ENCODE measurements around the gene PSMD1.
"Not testable (repeated sequence)": the region's sequence is repeated elsewhere in the genome, so short reads cannot be mapped to it uniquely, and the experiment has no call there.

The PSMD1 gene

DNA sequence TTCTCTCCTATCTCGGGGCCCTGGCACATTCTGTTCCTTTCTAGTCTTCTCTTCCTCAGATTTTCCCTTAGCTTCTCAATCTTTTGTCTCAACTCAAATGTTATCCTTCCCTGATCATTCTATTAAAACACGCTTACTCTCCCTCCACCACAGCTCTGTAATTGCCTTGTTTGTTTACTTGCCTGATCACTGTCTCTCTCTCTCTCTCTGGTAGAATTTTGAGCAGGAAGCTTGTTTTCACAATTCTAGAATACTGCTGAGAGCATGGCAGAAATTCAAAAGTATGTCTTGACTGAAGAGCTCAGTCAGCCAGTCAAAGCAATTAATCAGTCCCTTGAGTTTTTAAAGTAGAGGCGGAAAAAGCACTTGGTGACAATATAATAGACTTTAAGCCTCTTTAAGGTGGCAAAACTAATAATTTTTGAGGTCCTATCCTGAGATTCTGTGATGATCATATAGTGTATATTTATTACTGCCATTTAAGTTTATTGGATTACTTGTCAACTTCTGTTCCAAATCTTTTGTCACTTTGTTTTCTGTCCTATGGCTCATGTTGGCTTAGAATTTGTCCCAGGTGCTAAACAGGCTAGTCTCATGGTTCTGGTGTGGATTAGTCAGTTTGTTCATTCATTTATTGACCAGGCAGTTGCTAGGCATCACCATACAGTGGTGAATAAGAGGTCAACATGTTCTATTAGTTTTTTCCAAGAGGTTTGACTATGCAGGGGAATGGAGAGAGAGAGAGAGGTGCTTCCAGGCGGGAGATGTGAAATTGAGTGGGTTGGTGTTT, 2.3 kb downstream of the PSMD1 start:
- no peak for FAIRE-seq

DNA sequence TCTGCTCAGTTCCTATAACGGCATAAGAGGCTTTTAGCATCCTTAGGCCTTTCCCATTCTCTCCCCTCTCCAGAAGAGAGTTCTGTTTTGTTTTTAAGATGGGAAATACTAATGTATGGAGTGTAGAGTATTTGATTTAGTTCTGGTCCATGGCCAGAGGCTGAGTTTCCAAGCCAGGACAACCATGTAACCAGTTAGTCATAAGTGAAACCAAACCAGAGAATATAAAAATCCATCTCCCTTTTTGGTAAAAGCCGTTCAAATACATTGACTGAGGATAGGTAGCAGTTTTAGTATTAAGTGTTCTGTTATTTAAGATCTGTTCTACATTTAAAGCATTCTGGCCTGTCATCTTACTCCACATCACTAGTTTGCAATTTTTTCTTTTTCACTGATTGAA, 3.1 kb downstream of the PSMD1 start:
- no peak for FAIRE-seq

DNA sequence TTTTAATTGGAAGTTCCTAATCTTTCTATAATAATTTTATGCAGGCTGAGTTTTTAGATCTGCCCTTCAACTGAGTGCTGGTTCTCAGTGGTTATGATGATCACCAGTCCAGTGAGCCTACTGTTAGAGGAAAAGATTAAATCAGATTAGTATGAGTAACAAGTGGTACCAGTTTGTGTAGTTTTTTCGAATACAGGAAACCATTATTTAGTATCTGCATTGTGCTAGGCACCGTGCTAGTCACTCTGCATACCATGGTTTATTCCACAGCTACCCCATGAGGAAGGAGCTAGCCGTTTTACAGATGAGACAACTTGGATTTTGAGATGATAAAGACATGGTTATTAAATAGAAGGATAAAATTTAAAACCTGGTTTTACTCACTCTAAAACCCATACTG, 6.1 kb downstream of the PSMD1 start:
- FAIRE-seq, result no peak

DNA sequence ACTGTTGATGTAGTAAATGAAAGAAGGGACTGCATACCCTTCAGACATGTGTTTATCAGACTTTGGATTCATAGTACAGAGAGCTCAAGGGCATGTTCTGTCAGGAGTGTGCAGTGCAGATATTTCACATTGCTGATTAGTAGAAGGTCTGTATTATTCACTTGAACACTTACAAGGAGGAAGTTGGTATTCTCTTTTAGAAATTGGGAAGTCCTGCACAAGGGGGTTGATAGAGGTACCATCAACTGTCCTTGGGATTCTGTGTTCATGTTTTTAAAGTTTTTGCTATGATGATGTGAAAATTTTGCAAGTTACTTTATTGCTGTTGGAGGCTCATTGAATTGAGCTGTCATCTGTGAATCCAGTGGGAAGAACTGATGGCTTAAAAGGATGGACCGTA, 6.7 kb downstream of the PSMD1 start:
- FAIRE-seq, result no peak

DNA sequence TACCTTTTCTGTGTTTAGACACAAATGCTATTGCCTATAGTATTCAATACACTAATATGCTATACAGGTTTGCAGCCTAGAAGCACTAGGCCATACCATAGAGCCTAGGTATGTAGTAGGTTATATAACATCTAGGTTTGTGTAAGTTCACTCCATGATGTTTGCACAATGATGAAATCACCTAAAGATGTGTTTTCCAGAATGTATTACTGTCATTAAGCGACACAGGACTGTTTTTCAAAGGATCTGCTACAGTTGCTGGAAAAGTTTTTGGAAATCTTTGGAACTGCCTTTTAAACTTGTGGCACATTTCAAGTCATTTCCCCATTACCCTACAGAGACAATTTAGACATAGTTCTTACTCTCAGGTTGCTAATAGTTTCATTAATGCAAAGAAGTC, 9.3 kb downstream of the PSMD1 start:
- peak; percentile 30 for FAIRE-seq

DNA sequence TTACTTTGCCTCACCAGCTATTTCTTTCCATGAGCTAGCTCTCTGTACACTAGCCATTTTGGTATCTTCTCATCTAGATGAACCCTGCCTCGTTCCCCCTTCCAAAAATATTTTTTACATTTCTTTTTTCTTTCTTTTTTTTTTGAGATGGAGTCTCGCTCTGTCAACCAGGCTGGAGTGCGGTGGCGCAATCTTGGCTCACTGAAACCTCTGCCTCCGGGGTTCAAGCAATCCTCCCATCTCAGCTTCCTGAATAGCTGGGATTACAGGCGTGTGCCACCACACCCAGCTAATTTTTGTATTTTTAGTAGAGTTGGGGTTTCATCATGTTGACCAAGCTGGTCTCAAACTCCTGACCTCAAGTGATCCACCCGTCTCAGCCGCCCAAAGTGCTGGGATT, 10.9 kb downstream of the PSMD1 start:
- FAIRE-seq, result not testable (repeated sequence)

DNA sequence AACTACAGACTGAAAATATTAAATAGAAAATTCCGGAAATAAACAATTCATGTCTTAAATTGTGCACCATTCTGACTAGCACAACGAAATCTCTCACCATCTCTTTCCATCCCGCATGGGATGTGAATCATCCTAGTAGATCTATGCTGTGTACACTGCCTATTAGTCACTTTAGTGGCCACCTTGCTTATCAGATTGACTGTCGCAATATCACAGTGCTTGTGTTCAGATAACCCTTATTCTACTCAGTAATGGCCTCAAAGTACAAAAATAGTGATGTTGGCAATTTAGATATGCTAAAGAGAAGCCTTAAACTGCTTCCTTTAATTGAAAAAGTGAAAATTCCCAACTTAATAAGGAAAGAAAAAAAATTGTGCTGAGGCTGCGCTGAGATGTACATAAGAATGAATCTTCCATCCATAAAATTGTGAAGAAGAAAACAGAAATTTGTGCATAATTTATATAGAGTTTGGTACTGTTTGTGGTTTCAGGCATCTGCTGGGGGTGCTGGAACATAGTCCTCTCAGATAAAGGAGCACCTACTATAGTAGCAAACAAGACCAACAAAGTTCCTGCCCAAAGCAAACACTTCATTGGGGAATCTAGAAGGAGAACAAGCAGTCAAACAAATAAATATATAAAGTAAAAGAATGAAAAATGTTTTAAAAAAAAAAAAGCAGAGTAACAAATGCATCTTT, 12.0 kb downstream of the PSMD1 start:
- no peak for FAIRE-seq

DNA sequence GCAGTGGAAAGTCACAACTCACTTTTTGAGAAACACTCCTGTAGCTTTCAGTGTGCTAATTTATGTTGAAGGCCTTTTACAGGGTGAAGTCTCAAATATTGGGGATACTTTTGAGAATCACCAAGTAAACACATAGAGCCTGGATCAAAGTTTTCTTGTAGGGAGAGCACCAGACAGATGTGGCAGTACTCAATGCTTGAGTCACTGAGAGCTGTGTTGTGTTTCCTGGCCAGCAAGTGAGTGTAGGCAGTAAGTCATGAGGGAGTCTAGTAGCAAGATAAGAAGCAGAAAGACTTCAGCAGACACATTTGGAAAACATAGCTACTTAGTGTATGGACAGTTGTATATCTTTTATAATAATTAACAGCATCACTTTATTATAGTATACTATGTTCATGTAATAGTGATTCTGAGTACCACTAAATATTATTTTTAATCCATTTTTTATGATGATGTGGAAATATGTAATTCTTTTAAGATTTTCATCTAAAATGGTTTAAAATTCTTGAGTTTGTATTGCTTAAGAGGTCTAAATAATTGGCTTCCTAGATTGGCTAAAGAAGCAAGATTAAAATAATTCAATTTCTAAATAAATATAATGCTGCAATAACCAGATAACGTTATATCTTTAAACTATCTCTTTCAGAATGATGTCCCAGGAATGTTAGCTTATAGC, 12.8 kb downstream of the PSMD1 start:
- FAIRE-seq, result peak; percentile 77

DNA sequence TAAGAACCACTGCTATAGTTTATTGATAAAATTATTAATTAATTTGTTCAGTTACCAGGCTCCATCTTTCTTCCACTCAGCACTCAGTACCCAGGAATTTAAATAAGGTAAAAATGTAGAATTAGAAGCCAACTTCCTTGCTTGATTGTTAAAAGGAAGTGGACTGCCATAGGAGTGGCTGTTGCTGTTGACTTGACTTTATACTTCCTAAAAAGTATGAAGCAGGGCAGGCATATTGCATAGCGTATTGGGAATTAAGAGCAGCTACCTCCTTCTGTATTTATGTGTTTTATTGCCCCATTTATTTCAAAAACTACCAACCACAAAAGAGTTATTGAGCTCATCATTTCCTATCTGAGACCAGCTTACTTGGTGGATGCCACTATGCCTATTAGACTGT, 27.9 kb downstream of the PSMD1 start:
- FAIRE-seq, result no peak

DNA sequence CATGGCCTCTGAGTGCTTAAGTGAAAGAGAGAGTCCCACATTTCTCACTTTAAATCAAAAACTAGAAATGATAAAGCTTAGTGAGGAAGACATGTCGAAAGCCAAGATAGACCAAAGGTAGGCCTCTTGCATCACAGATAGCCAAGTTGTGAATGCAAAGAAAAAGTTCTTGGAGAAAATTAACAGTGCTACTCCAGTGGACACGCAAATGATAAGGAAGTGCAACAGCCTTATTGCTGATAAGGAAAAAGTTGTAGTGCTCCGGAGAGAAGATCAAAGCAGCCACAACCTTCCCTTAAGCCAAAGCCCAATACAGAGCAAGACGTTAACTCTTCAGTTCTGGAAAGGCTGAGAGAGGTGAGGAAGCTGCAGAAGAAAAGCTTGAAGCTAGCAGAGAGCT, 32.1 kb downstream of the PSMD1 start:
- no peak for FAIRE-seq

DNA sequence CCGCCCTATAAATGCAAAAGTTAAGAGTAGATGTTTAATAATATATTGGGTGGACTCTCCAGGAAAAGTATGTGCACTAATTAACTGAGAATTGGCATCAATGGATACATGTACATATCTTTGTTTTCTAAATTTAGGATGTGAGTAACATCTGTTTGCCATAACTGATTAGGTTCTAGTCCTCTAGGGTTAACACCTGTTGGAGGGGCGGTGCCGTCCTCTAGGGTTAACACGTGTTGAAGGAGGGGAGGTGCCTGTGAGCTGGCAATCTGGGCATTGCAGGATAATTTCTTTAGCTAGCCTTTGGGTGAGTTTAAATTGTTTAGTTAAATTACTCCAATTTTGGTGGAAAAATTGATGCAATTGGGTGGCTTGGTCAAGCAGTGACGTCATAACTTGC, 37.3 kb downstream of the PSMD1 start:
- no peak for FAIRE-seq

DNA sequence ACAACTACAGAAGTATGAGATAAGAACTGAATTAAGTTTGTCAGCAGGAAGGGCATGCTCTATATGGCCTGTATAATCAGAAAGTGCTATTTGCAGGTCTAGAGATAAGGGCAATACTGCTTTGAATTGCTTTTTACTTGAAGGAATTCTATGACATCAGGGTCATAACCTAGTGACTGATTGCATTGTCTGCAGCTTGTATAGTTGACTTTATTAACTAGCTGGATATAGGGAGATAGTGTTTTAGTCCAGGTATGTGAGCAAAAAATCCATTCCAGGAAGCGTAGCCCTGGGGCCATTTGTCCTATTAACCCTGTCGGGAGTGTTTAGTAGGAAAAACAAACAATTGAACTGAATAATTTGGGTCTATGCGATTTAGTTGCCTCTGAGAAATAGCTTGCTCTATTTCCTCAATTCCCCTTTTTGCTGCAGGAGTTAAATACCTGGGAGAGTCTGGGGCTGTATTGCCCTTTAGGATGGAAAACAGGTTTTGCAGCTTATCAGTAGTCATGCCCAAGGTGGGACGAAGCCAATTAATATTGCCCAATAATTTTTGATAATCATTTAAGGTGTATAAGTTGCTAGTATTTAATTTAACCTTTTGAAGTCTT, 38.2 kb downstream of the PSMD1 start:
- FAIRE-seq, result no peak

DNA sequence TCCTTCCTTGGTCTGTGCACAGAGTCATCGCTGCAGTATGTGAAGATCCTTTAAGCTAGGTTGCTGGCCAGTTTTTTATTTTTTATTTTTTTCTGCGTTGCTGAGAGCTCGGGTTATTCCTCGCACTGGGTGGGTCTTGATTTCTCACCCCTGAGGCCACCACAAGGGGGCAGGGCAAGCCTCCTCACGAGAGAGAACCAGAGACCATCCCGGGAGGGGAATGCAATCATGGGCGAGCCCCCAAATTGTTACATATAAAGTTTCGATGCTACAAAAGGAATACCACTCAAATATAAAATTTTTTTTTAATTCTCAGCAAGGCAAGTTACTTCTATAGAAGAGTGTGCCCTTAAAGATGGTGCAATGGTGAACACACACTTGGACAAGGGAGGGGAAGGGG, 43.3 kb downstream of the PSMD1 start:
- FAIRE-seq, result no peak

DNA sequence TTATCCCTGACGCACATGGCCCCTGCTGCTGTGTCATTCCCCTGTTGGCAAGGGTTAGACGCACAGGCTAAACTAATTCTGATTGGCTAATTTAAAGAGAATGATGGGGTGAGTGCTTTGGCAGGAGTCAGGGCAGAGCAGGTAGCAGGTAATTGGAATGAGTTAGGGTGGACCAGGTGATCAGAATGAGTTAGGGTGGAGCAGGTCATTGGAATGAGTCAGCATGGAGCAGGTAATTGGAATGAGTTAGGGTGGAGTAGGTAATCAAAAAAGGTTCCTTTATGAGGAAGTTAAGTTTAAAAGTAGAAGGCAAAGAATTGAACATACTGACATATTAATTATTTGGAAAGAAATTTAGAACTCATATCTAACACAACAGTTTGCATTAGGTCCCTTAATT, 43.7 kb downstream of the PSMD1 start:
- FAIRE-seq, result not testable (repeated sequence)

DNA sequence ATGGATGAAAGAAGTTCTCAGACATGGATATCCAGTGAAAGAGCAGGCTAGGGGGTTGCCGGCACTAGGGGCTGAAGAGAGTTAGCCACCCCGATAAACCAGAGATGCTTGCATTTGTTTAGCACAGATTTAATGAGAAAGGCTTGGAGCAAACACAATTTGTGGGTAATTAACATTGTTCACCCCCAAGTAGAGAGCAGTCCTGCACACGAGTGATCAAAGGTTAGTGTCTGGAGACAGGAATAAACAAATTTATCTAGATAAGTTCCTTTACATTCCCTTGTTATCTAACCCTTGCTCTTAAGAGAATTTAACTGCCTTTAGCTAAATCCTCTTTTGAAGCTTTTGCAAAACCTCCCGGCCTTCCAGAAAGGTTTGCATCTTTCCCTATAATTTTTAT, 44.3 kb downstream of the PSMD1 start:
- no peak for FAIRE-seq

DNA sequence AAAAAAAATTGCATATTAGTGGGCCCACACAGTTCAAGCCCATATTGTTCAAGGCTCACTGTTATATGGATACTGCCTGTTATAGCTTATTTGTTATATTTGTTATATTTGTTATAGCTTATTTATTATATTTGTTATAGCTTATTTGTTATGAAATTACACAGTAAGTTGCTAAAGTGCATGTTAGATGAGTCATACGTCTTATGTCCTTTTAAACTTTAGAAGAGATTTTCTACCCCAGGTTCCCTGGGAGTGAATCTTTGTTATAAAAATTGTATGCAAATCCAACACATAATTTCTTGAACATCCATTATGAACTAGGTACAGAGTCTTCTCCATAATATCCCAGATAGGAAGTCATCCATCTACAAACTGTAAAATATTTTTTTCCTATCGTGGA, 46.1 kb downstream of the PSMD1 start:
- FAIRE-seq, result no peak

DNA sequence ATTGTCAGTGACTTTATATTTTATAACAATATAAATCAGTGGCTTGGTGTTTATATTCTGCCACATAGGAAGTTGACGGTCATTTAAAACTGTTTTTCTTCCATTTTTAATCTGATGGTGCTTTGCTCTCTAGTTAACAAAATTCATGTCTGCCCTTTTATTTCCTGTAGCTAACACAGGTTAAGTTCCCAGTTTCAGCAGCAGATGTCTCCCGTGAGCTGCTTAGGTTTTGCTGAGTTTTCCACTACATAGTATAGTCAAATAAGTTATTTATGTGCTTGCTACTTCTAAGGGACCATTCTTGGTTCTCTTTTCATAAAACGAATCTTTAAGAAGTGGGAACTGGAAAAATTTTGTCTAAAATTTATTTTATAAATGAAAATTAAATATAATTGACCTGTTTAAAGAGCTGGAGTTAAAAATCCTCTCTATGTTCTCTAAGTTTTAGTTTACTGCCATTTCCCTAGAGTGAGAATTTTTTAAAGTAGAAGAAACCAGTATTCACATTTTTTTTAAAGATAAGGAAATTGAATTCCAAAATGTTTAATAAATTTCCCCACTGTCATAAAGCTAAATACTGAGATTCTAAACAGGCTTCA, 47.5 kb downstream of the PSMD1 start:
- peak; percentile 96 for FAIRE-seq

DNA sequence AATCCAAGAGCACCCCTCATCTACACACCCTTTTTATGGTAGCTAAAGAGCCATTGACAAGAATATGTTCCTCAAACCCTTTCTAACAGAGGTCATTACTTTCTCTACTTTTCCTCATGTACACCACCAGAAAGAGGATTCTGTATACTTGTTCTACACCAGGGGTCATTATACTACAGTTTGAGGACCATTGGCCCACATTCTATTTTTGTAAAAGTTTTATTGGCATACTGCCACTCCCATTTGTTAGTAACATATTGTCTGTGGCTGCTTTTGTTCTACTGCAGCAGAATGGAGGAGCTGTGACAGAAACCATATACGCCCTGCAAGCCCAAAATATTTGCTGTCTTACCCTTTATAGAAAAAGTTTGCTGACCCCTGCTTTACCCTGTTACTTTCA, 53.9 kb downstream of the PSMD1 start:
- FAIRE-seq, result no peak

DNA sequence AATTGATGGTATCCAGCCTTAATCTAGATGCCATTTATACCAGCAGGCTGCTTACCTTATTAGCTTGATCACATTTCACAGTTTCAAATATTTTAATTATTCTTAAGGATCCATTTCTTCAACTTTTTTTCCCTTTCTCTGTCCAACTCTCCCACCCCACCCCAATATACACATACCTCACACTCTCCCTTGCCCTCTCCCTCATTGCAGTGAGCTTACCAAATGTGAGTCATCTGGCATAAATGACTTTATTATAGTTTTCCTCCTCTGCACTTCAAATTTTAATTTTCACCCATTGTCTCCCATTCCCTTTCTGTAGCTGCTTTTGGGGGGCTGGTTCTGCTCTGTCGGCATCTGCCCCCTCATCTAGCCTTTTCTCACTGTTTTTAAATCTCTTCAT, 55.3 kb downstream of the PSMD1 start:
- FAIRE-seq, result no peak

DNA sequence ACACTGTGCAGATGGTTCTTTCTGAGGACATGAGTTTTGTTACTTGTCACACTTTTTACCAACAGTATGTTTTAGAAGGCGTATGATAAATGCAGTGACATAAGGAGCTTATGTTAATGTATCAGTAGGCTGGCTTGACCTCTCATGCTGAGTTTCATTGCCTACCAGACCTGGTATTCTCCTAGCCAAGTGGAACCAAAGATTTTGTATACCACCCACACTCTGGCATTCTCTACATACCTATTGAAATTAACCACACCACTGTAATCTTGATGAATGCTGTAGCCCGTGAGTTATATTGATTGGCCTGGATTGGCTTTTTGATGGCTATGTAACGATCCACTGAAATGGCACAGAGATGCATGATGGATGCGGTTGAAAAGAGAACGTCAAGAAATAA, 56.8 kb downstream of the PSMD1 start:
- FAIRE-seq, result no peak

DNA sequence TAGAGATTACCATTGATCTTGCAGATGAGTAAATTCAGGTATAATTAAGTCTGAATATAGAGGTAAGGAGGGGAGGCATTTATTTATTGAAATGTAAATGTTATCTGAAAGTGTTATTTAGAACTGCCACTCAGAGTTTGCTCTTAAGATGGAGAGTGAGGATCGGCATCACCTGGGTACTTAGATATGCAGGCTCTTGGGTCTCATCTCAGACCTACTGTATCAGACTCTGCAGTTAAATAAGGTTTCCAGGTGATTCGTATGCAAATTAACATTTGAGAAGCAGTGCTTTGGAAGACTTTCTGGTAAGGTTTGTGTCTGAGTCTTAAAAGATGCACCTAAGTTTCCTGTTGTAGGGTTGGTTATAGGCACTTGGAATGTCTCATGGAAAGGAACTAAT, 59.0 kb downstream of the PSMD1 start:
- FAIRE-seq, result no peak

DNA sequence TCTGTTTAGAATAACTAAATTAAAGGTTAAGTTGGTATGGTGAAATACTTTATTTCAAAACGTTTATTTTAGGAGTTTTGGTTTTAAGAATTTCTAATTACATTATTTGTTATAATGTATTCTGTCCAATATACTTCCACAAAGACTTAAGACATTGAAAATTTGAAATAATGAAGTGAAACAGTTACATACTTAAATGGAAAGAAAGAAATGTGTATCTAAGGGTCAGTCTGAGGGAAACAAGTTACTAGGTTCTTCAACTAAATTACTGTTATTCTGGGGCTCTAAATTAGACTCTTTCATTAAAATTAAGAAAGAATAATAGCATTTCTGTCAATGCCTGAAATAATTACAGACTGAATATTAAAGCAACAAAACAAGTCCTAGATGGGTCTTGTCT, 60.5 kb downstream of the PSMD1 start:
- FAIRE-seq, result no peak

DNA sequence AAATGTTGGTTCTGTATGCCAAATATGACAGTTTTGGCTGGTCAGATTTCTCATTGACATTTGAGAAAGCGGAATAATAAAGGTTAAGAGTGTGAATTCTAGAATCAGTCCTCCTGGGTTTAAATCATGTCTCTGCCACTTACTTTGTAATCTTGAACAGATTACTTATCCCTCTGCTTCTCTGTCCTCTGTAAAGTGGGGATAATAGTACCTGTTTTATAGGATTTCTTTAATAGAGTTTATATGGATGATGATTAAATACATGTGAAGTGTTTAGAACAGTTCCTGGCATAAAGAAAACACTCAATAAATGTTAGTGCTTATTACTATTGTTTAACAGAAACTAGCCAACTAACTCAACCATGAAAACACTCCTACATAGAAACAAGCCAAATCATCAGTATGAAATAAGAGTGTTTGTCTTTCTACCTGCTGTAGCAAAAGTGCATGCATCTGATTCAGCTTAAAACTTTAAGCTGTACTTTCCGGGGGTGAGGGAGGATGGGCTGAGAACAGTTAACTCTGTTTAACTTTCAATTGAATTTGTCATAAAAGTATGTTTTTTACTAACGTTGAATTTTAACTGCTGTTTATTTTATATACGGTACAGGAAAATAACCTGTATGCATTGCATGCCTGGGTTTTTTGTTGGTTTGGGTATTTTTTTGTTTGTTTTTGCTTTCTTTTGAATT, 61.4 kb downstream of the PSMD1 start:
- peak; percentile 66 for FAIRE-seq
